ENCODE measurements around the gene KRT81.

- no peak for TF ChIP-seq CTCF (IDR thresholded peaks at IDR 0.05 in 4 of 5, conservative IDR thresholded peaks at IDR 0.05 in 1 of 5)
- TF ChIP-seq POLR2A (IDR thresholded peaks at IDR 0.05) = no peak
Observed at GRCh38 chr12:52320784-52321400, 29.6 kb upstream of the KRT81 start, which contains the start of gene KRT83.
